ENCODE results near the gene C9orf85.
"Not testable (repeated sequence)": the region's sequence is repeated elsewhere in the genome, so short reads cannot be mapped to it uniquely, and the experiment has no call there.

C9orf85 gene, protein sequence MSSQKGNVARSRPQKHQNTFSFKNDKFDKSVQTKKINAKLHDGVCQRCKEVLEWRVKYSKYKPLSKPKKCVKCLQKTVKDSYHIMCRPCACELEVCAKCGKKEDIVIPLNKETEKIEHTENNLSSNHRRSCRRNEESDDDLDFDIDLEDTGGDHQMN

DNA sequence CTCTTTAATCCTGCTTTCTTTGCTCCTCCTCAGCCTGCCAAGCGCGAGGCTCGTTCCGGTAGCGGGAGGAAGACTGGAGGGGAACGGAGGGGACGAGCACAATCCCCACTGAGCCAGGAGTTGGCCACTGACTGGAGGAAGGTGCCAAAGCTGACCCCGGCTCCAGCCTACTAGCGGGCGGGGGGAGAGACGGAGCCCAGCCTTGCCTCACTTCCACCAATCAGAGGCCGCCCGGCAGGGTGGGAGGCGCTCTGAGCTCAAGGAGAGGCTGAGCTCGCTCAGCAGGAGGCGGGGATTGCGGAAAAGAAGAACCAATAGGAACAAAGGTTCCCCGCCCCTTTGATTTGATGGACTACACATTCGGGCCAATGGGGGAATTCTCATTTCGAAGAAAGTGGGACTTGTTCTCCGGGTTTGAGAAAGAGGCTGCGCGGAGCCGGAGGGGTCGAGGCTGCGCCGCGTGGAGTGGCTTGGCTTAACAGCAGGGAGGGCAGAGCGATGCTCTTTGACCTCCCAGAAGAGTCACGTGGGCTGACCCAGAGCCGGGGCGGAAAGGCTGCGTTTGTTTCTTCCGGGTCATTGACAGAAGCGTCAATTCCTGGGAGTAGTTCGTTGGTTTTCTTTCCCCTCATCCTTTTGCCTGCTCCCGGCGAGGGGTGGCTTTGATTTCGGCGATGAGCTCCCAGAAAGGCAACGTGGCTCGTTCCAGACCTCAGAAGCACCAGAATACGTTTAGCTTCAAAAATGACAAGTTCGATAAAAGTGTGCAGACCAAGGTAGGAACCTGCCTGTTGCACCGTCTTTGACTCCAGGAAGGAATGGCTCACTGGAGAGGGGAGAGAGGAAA, at the start of gene C9orf85, which contains the start of gene ABHD17B:
Gene C9orf85 (plus strand): TSS at position 579 of the 847 bp plus-strand sequence. CDS start 96 bp downstream, at position 675.
Gene ABHD17B (minus strand): TSS at position 133 of the 847 bp plus-strand sequence. CDS start 36,113 bp downstream, outside the sequence.
- DNase-seq (ENCODE audit: low read depth), result peak; percentile 95

DNA sequence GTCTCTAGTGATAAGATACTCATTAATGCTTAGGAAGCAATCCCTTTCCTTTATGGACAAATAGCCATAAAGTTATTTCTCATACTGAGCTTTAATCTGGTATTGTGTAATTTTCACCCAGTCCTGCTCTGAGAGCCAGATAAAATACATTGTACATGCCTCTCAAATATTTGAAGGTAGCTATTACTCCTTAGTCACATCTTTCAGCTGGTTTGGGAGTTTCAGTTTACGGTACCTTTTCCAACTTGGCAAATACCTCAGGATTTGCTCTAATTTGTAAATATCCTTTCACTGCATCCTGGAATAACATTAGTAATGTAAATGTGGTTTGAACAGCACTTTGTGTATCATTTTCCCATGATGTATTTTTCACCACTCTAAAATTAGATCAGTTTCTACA, 47.8 kb upstream of the C9orf85 start:
- no peak for DNase-seq (ENCODE audit: low read depth)

DNA sequence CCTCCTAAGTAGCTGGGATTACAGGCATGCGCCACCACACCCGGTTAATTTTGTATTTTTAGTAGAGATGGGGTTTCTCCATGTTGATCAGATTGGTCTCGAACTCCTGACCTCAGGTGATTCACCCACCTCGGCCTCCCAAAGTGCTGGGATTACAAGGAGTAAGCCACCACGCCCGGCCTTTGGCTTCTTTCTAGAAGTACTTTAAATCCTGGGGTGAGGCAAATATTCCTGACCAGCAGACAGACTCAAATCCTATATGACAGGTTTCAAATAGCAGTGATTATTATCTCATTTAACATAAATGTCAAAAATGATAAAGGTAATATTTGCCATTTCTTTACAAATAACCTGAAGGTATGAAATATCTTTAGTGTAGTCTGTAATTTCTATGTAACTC, 36.1 kb upstream of the C9orf85 start:
- DNase-seq (ENCODE audit: low read depth), result no peak

DNA sequence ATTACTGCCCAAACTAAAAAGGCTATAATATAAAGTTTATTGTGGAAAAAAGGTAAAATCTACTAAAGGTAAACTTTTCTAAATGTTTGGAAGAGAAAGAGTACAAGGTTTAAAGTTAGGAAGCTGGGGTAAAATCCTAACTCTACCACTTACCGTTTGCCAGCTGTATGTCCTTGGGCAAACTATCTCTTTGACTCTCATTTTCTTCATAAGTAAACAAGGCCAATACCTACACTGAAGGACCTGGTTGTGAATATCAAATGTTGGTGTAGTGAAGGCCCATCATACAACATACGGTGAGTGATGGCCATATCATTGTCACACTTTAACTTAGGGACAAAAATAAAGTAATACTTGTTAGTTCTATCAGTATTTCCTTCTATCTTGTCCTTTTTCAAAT, 35.3 kb upstream of the C9orf85 start:
- no peak for DNase-seq (ENCODE audit: low read depth)

DNA sequence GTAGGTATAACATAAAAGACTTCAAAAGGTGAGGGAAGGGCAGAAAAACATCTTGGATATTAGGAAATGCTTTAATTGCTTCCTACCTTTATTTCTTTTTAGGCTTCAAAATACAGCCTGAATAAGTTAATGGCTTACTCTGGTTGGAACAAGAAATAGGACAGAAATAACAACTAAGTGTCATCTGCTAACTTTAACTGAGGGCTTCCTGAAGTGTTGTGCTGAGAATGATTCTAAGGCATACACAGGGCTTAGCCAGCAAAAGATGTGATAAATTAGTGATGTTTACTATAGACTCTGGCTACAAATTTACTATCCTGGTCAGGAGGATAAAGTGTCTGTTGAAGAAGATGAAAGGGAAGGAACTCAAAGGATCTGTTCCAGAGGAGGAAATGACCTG, 34.6 kb upstream of the C9orf85 start:
- no peak for DNase-seq (ENCODE audit: low read depth)

DNA sequence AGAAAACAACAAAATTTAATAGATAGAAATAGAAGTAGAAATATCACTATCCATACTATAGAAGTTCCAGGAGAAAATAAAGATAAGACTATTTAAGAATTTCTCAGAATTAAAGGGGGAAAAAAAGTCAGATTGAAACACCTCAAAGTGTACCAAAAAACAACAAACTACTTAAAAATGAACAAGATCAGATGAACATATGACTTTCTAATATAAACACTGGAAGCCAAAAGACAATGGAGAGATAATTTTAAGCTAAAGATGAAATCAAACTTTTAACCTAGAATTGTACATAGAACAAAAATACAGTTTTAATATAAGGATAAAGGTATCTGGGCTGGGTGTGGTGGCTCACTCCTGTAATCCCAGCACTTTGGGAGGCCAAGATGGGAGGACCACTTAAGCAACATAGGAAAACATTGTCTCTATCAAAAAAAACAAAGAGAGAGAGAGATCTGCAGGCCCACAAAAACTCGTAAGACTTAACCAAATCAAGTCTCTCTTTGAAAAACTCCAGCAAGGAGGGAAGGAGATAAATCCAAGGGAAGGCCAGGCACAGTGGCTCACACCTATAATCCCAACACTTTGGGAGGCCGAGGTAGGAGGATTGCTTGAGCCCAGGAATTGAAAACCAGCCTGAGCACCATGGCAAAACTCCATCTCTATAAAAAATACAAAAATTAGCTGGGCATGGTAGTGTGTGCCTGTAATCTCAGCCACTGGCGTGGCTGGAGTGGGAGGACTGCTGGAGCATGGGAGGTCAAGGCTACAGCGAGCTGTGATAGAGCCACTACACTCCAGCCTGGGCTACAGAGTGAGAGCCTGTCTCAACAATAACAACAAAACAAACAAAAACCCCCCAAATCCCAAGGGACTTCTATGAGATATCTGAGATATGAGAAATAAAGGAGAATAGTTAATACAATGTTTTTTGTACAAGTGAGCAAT, 32.8 kb upstream of the C9orf85 start:
- DNase-seq (ENCODE audit: low read depth), result no peak

DNA sequence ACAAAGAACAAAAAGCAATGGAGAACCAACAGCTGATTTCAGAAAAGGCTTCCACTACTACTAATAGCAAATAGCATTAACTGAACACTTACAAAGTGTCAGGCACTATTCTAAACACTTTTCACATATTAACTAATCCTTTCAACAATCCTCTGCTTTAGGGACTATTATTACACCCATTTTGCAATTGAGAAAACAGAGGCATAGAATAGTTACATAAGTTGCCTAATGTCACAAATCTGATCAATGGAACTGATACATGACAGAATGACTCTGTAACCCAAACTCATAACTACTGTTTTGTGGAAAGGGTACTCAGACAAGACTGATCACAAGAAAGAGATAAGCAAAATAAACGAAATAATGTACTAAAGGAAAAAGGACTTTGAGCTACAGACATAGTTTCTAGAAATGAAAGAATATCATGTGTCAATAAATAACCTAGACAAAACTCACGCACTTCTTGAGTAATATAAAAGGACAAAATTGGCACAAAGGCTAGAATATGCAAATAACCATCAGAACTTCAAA, 31.7 kb upstream of the C9orf85 start:
- no peak for DNase-seq (ENCODE audit: low read depth)

DNA sequence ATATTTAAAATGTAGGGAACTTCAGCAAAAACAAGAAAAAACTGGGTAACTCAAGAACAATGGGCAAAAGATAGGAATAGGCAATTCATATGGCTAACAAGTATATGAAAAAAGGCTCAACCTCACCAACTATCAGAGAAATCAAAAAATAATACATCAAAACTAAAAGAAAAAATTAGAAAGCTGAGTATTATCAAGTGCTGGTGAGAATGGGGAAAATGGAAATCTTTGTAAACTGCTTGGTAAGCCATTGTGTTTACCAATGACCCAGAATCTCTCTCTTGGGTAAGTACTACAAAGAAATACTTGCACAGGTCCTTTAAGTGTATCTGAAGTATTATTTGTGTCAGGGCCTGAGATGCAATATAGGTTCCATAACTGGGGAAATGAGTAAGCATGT, 27.4 kb upstream of the C9orf85 start:
- no peak for DNase-seq (ENCODE audit: low read depth)

DNA sequence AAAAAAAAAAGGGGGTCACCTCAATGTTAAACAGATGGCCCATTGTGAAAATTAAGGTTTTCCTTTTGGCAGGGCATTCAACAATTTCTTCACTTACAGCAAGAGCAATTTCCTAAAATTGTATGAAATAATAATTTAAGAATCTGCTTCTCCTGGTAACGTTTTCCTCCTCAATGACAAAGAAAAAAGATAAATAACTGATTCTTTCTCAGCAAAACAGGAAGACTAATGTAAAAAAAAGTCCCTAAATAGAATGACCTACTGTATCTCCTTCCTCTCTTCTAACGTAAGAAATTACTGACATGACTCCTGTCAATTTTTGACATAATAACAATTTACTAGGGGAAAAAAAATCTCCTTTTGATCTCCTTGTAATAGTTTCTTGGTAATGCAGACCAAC, 26.0 kb upstream of the C9orf85 start:
- DNase-seq (ENCODE audit: low read depth), result no peak

DNA sequence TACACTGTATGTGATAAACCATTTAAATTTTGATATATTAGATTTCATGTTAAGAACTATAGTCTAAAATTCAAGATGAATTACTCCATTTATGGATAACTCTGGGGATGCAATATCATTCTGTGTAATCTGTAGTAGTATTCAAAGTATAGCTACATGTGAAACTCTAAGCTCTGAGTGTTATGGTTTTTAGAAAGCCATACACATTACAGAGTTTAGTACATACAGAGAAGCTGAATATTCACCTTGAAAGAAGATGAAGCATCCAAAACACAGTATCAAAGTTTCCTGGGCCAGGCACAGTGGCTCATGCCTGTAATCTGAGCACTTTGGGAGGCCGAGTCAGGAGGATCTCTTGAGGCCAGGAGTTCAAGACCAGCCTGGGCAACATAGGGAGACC, 25.4 kb upstream of the C9orf85 start:
- no peak for DNase-seq (ENCODE audit: low read depth)

DNA sequence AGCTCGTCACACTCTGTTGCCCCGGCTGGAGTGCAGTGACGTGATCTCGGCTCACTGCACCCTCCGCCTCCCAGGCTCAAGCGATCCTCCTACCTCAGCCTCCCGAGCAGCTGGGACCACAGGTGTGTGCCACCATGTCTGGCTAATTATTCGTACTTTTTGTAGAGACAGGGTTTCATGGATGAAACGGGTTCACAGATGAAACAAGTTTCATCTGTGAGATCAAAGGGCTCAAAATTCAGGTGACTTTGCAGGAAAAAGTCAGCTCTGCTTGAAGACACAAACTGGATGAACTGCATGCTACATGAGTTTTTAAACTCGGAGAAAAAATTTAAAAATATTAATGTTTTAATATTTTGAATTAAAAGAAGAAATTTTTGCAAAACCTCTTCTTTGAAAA, 24.9 kb upstream of the C9orf85 start:
- DNase-seq (ENCODE audit: low read depth), result no peak

DNA sequence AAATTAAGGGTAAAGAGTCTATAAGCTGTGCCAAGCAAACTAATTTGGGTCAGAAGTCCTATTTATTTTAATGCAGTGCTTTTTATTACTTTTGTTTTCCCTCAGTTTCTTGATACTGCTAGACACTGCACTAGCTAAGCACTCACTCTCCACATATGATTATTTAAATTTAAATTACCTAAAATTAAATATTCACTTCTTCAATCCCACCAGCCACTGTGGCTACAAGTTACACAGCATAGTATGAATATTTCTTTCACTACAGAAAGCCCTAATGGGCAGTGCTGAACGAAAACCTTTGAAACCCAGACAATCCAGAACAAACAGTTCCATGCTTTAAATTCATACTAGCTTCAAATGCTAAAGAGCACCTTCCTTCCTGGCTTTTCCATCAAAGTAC, 24.1 kb upstream of the C9orf85 start:
- no peak for DNase-seq (ENCODE audit: low read depth)

DNA sequence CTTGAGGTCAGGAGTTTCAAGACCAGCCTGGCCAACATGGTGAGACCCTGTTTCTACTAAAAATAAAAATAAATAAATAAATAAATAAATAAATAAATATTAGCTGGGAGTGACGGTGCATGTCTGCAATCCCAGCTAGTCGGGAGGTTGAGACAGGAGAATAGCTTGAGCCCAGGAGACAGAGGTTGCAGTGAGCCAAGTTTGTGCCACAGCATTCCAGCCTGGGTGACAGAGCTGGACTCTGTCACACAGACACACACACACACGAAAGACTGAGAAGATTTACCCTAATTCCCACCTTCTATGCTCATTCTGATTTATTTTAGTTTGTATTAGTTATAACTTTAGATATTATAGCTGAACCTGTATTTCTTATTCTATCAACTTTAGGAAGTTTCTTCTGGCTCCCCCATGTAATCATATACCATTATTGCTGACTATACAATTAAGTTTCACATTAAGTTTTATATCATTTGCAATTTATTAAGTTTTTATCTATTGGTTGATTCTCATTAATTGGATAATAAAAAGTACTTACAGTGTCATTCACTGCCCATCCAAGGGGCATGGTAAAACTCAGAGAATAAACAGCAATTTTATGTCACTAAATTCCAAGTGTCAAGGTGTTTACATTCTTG, 21.3 kb upstream of the C9orf85 start:
- no peak for DNase-seq (ENCODE audit: low read depth)

DNA sequence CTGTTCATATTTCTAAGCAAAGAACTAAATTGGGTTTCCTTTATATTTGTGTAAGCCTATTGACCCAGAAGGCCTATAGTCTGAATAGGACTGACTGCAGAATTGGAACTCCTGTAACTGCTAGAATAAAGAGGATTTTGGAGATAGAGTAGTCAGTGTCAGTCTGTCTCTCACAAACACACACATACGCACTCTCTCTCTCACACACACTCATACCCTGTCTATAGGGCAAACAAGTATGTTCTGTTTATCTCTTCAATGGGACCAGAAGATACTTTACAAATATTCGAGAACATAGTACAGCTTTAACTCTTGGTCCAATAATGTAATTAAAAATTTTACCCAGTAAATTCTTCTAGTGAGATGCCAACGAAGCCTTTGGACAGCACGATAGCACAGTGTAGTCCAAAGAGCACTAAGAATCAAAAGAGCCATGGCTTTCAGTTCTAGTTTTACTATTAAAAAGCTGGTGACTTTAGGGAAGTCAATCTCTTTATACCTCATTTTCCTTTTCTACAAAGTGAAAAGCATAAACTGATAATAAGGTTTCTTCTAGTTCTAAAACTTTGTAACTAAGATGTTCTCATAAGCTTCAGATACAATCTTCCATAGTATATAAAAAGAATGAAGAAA, 19.8 kb upstream of the C9orf85 start:
- no peak for DNase-seq (ENCODE audit: low read depth)

DNA sequence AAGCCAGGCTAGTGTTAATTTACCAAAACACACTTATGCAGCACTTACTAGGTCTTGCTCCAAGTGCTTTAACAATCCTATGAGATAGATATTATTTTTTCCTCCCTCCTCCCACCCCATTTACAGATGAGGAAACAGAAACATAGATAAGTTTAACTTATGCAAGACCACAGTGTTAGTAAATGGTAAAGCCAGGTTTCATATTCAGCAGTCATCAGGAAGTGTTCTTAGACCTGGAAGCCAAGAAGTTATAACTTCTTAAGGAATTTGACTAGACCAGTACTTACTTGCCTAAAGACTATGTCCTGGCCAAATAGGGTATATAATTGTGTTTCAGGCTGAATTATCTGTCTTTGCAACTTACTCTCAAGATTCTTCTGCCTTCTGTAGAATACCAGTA, 16.3 kb upstream of the C9orf85 start:
- DNase-seq (ENCODE audit: low read depth), result no peak

DNA sequence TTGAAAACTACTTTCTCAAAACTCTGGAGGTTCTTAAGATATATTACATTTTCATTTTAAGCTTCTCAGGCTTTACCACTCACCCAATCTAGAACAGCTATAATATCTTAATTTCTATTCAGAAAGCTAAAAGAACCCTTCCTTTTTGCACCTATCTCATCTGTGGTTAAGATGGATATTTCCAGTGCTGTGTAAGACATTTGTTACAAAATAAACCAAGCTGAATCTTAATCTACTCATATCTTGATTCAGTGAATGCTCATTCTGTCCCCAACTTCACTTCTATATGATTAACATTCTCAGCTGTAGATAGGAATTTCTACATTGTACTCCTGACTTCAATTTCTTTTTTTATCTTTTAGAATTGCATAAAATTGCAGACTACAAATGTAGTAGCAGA, 15.5 kb upstream of the C9orf85 start:
- no peak for DNase-seq (ENCODE audit: low read depth)

DNA sequence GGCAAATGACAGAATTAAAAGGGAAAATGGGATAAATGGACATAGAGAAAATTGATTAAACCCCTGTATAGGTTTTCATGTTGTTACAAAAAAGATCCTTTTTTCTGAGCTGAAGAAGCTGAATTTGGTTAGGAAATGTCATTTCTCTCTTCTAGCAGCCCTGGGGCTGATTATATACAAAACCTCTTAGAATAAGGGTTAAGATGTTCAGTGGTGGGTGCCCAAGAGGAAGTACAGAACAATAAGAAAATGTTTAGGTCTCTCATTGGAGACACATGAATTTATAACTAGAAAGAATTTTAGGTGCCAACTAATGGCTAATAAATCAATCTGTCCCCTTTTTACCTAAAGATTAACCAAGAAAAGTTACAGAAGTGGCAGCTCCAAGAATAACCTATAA, 14.7 kb upstream of the C9orf85 start:
- DNase-seq (ENCODE audit: low read depth), result no peak

DNA sequence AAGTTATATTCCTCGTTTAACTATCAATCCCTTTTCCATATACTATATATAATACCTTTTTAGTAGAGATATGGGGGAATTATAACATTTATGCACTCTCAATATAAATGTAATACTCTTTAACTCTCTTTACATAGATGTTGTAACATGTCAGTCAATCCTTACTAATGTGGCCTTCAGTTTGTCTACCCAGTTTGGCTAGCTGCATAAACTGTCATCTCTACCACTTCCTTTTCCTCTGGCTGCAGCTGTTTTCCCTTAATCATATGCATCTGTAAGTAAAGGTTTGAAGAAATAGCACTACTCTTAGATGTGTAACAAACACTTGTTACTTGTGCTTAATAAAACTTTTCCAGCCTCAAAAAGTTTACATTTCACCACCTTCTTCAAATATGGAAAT, 13.9 kb upstream of the C9orf85 start:
- DNase-seq (ENCODE audit: low read depth), result no peak

DNA sequence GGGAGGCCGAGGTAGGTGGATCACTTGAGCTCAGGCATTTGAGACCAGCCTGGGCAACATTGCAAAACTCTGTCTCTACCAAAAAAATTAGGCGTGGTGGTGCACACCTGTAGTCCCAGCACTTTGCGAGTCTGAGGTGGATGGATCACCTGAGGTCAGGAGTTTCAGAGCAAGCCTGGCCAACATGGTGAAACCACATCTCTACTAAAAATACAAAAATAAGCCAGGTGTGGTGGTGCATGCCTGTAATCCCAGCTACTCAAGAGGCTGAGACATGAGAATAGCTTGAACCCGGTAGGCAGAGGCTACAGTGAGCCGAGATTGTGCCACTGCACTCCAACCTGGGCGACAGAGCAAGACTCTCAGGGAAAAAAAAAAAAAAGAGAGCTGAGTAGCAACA, 12.7 kb upstream of the C9orf85 start:
- not testable (repeated sequence) for DNase-seq (ENCODE audit: low read depth)

DNA sequence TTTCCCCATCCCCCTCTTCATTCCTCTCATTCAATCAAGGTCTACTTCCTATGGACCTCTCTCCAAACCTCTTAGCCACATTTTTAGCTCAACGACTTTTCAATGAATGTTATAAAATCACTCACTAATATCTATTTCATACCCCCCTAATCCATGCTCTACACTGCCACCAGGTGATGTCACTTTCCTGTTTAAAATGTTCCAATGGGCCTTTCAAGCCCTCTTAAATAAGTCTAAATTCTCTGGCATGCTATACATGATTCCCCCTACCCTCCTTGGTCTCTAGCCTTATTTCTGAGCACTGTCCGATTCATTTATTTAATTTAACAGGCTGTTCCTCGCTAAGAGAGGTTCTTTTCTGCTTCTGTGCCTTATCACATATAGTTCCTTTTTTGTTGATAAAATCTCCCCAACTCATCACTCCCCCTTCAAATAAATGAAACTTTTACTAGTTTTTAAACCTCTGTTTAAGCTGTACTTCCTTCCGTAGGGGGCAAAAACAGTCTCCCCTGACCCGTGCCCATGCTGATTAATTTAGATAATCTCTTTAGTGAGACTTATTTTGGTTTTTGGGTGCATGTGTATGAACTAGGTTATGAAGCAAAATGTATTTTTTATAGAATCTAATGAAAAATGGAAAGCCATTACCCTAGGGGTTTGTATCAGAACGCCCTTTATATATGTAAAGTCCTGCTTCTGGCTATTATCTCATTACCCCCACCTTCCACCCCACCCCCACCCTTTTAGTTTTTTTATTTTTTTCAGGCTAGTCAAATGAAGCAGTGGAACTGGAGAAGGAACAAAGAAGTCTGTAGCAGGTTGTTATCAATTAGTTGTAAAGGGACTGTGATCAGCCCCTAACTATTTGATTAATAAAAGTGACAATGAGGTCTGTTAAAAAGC, 9.5 kb upstream of the C9orf85 start:
- no peak for DNase-seq (ENCODE audit: low read depth)

Measured in activated T-cell treated with anti-CD3 and anti-CD28 coated beads for 48 hours (primary cell).